RWPE2 (cell line): ENCODE data around the gene CYP4F22.

Experiments used
- ATAC-seq: fragments of 200-7000 bp; cut with Tn5 transposase; 3 replicates; pipeline ENCODE4 v1.9.1; 2021; ENCODE audit warnings: low read depth
- DNase-seq: peaks from one replicate; pipeline ENCODE4 v3.0.0-alpha.2; 2020; ENCODE audit warnings: low spot score
- H3K27ac ChIP-seq: fragments of 450-650 bp; 2 replicates; pipeline ENCODE4 v1.5.1; 2017; ENCODE audit warnings: mild to moderate bottlenecking; ENCODE audit not compliant: poor library complexity, severe bottlenecking
- H3K27me3 ChIP-seq: fragments of 250-450 bp; sonication (Bioruptor Pico); 2 replicates; pipeline ENCODE4 v1.5.1; 2021; ENCODE audit warnings: mild to moderate bottlenecking, moderate library complexity; ENCODE audit not compliant: insufficient read depth, poor library complexity, severe bottlenecking
- H3K36me3 ChIP-seq: fragments of 250-450 bp; sonication (Bioruptor Pico); 2 replicates; pipeline ENCODE4 v1.5.1; 2020; ENCODE audit warnings: low read depth, mild to moderate bottlenecking, moderate library complexity
- H3K4me1 ChIP-seq: fragments of 250-450 bp; sonication (Bioruptor Pico); 2 replicates; pipeline ENCODE4 v1.5.1; 2021; ENCODE audit warnings: mild to moderate bottlenecking, moderate library complexity; ENCODE audit not compliant: insufficient read depth, poor library complexity, severe bottlenecking
- H3K4me3 ChIP-seq: fragments of 250-450 bp; sonication (Bioruptor Pico); 2 replicates; pipeline ENCODE4 v1.5.1; 2021; ENCODE audit warnings: mild to moderate bottlenecking, moderate library complexity; ENCODE audit not compliant: severe bottlenecking
- H3K9me3 ChIP-seq: fragments of 250-450 bp; sonication (Bioruptor Pico); 2 replicates; pipeline ENCODE4 v1.5.1; 2021; ENCODE audit warnings: mild to moderate bottlenecking, moderate library complexity; ENCODE audit not compliant: severe bottlenecking
- CTCF ChIP-seq: fragments of 450-650 bp; IDR thresholded peaks from one replicate; pipeline ENCODE4 v1.5.1; 2017; ENCODE audit warnings: mild to moderate bottlenecking, moderate library complexity; ENCODE audit not compliant: poor library complexity, severe bottlenecking

CYP4F22 gene

DNA sequence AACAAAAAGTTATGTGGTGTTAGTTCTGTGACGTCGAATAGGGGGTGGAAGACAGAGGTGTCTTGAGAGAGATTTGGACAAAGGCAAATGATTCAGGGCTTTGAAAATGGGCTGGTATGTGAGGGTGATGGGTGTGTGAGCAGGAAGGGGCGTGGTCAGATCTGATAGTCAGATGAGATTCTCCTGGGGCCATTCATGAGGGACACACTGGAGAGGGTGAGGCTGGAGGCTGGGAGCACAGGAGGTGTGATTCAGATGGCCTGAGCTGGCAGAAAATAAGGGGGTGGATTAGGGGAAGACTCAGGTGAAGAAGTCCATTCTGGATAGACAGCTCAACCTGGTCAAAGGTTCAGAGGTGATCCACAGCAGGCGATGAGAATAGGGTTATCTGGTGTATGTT lies 28.0 kb downstream of the CYP4F22 start:
- no peak for DNase-seq
- ATAC-seq, result no peak
- TF ChIP-seq CTCF, result no peak
- Histone ChIP-seq H3K4me3 (no peak overlapping the region), H3K4me1 (no peaks in the 10 kb centered on the region), H3K9me3 (peaks cover 4% of the 10 kb centered on the region), H3K36me3 (no peaks in the 10 kb centered on the region), H3K27me3 (no peaks in the 10 kb centered on the region), H3K27ac (no peak overlapping the region)

DNA sequence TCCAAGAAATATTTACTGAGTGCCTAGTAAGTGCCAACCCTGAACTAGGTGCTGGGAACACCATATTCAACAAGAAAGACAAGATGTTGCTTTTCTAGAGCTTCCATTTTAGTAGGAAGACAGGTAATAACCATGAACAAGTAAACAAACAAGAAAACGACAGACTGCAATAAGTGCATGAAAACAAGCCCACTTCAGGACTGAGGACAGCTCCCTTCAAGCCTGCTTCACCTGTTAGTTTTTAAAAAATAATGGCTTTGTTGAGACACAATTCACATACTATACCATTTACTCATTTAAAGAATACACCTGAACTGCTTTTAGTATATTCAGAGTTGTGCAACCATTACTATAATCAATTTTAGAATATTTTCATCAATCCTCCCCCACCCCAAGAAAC lies 30.4 kb downstream of the CYP4F22 start:
- Histone ChIP-seq H3K27ac (no peak overlapping the region), H3K4me3 (no peak overlapping the region), H3K27me3 (no peaks in the 10 kb centered on the region), H3K9me3 (peaks cover 4% of the 10 kb centered on the region), H3K36me3 (no peaks in the 10 kb centered on the region), H3K4me1 (no peaks in the 10 kb centered on the region)
- no peak for TF ChIP-seq CTCF
- no peak for ATAC-seq
- no peak for DNase-seq

- Histone ChIP-seq H3K4me1 (no peaks in the 10 kb centered on the region), H3K36me3 (no peaks in the 10 kb centered on the region), H3K27me3 (no peaks in the 10 kb centered on the region), H3K27ac (no peak overlapping the region), H3K4me3 (no peak overlapping the region), H3K9me3 (peaks cover 4% of the 10 kb centered on the region)
- DNase-seq, result no peak
- ATAC-seq, result no peak
- no peak for TF ChIP-seq CTCF
These were observed 31.3 kb downstream of the CYP4F22 start for GRCh38 chr19:15539638-15540037.

DNA sequence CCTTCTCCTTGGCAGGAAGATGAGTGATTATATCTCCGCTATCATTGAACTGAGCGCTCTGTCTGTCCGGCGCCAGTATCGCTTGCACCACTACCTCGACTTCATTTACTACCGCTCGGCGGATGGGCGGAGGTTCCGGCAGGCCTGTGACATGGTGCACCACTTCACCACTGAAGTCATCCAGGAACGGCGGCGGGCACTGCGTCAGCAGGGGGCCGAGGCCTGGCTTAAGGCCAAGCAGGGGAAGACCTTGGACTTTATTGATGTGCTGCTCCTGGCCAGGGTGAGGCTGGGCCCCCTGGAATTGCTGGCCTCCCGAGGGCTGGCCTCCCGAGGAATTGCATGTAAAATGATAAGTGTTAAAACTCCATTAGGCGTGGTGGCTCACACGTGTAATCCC lies 32.1 kb downstream of the CYP4F22 start:
- Histone ChIP-seq H3K36me3 (no peaks in the 10 kb centered on the region), H3K9me3 (peaks cover 4% of the 10 kb centered on the region), H3K27me3 (no peaks in the 10 kb centered on the region), H3K4me3 (no peak overlapping the region), H3K4me1 (no peaks in the 10 kb centered on the region), H3K27ac (no peak overlapping the region)
- ATAC-seq, result no peak
- TF ChIP-seq CTCF, result no peak
- no peak for DNase-seq

DNA sequence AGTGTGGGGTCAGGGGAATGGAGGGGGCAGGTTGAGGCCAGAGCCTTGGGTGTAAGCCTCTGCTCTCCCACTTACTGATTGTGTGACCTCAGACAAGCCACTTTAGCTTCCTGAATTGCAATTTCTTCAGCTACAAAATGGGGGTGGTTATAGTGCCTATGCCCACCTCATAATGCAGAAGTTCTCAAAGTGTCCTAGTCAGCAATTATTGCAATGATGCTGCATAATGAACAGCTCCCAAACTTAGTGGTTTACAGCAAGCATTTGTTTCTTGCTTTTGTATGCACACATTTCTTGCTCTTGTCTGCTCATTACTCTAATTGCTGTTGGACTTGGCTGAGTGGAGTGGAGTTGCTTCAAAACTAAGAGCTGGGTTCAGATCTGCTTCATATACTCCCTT lies 36.0 kb downstream of the CYP4F22 start:
- Histone ChIP-seq H3K27ac (no peak overlapping the region), H3K36me3 (no peaks in the 10 kb centered on the region), H3K27me3 (no peaks in the 10 kb centered on the region), H3K4me3 (no peak overlapping the region), H3K9me3 (no peaks in the 10 kb centered on the region), H3K4me1 (no peaks in the 10 kb centered on the region)
- no peak for TF ChIP-seq CTCF
- DNase-seq, result no peak
- no peak for ATAC-seq
